MCF 10A (cell line): ENCODE results near the gene JSRP1. TPM values are rescaled to one million over a fixed set of nuclear protein-coding genes. Genes with fewer than 3 reads are reported as not detected.

Experiments used
- BruUV-seq: library from RNA; stranded (reverse); fragments of 400-500 nt; replicated peaks from 2 replicates; lab custom pipeline; 2021; lab: Mats Ljungman, UMichigan
- CTCF ChIA-PET: fragments of 300-600 bp; sonication (Branson Sonifier 250); formaldehyde crosslinking; extraction: SDS; loops from one replicate; lab custom pipeline; 2021; ENCODE audit warnings: antibody characterized with exemption, inconsistent platforms; lab: Yijun Ruan, JAX
- POLR2A ChIA-PET: fragments of 300-600, 350-650 bp; sonication (Branson Sonifier 250); formaldehyde crosslinking; extraction: SDS; loops from one replicate; lab custom pipeline; 2020; ENCODE audit warnings: antibody characterized with exemption, inconsistent platforms; lab: Yijun Ruan, JAX
- DNase-seq: peaks from one replicate; pipeline ENCODE4 v3.0.0-alpha.2; 2018; ENCODE audit not compliant: unreplicated experiment
- H3K27ac Mint-ChIP-seq: one replicate; pipeline ENCODE4 v1.8.0; 2022; ENCODE audit warnings: mild to moderate bottlenecking, low read depth, mixed read lengths; ENCODE audit not compliant: unreplicated experiment
- H3K27me3 Mint-ChIP-seq: one replicate; pipeline ENCODE4 v1.8.0; 2022; ENCODE audit warnings: mixed read lengths; ENCODE audit not compliant: insufficient read depth, unreplicated experiment
- H3K36me3 Mint-ChIP-seq: one replicate; pipeline ENCODE4 v1.8.0; 2022; ENCODE audit warnings: mild to moderate bottlenecking, moderate library complexity, mixed read lengths; ENCODE audit not compliant: insufficient read depth, unreplicated experiment
- H3K4me1 Mint-ChIP-seq: one replicate; pipeline ENCODE4 v1.8.0; 2022; ENCODE audit warnings: mixed read lengths; ENCODE audit not compliant: insufficient read depth, unreplicated experiment
- H3K4me3 Mint-ChIP-seq: one replicate; pipeline ENCODE4 v1.8.0; 2022; ENCODE audit warnings: mild to moderate bottlenecking, moderate library complexity, mixed read lengths; ENCODE audit not compliant: unreplicated experiment
- H3K9me3 Mint-ChIP-seq: one replicate; pipeline ENCODE4 v1.8.0; 2022; ENCODE audit warnings: mixed read lengths; ENCODE audit not compliant: unreplicated experiment
- intact Hi-C: fragments of 100-400 bp; cut with micrococcal nuclease; formaldehyde crosslinking; loops from 2 replicates; pipeline ENCODE4 v1.14.1; 2022
- total RNA-seq: library from RNA; stranded (reverse); gene quantifications from 2 replicates; pipeline ENCODE4 v1.2.3, GENCODE V29; 2022
- TF ChIP-seq, protein P1 (sequence below): fragments of 200-600 bp; IDR thresholded peaks from one replicate; pipeline ENCODE4 v1.8.0; 2022; ENCODE audit warnings: antibody characterized with exemption, mild to moderate bottlenecking; ENCODE audit not compliant: unreplicated experiment

Gene JSRP1
- total RNA-seq, 1 experiment from 2014 or later, result 0.37 TPM

- DNase-seq, result peak; percentile 64
- peaks cover 6% of the 10 kb centered on the region for H3K36me3 Mint-ChIP-seq
- BruUV-seq, result no TSS peak
- H3K4me1 Mint-ChIP-seq, result peaks cover 6% of the 10 kb centered on the region
- H3K27me3 Mint-ChIP-seq, result no peaks in the 10 kb centered on the region
- no peak overlapping the region for H3K4me3 Mint-ChIP-seq
- ChIA-PET POLR2A (interaction anchor here (1.1 to 3.7 kb wide), 6 partner anchors 9 to 96 kb away, joined by 3 to 32 read pairs (median 5); partner anchors contain the start of gene DOT1L), CTCF (interaction anchor here (0.6 kb wide), 1 partner anchor 166 kb away, joined by 5 read pairs; no protein-coding TSS in a partner anchor)
- intact Hi-C loops, result no loop called here
- no peaks in the 10 kb centered on the region for H3K9me3 Mint-ChIP-seq
- TF ChIP-seq, protein P1, sequence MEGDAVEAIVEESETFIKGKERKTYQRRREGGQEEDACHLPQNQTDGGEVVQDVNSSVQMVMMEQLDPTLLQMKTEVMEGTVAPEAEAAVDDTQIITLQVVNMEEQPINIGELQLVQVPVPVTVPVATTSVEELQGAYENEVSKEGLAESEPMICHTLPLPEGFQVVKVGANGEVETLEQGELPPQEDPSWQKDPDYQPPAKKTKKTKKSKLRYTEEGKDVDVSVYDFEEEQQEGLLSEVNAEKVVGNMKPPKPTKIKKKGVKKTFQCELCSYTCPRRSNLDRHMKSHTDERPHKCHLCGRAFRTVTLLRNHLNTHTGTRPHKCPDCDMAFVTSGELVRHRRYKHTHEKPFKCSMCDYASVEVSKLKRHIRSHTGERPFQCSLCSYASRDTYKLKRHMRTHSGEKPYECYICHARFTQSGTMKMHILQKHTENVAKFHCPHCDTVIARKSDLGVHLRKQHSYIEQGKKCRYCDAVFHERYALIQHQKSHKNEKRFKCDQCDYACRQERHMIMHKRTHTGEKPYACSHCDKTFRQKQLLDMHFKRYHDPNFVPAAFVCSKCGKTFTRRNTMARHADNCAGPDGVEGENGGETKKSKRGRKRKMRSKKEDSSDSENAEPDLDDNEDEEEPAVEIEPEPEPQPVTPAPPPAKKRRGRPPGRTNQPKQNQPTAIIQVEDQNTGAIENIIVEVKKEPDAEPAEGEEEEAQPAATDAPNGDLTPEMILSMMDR, result no peak
- H3K27ac Mint-ChIP-seq, result no peak overlapping the region
Measured at GRCh38 chr19:2259336-2259735, 3.1 kb upstream of the JSRP1 start.

DNA sequence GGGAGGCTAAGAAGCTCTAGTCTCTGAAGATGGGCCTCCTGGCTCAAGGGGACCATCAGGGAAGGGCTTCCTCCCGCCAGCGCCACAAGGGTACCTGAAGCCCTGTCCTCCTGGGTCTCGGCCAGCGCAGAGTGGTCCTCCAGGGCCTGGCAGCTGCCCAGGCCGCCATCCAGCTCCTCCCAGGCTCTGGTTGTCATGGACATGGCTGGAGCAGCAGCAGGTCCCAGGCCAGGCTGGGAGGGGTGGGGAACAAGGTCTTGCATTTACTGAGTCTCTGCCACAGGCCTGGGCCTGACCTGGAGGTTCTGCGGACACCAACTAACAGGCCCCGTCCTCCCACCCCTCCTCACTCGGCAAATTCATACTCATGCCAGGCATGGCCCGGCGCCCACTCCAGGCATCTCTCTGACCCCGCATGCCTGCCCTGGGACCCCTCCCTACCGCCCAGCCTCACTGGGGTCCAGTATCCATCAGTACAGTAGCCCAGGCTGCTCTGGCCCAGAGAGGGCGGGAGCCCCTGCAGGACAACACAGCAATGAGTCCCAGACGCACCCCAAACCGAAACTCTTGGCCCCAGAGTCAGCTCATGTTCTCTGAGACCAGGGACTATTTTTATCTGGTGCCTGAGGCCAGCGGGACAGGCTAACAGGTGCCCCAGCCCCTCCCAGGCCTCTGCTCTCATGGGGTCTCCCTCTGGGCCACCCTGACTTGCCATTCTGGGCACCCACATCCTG is 938 bp downstream of the JSRP1 start:
- CTCF ChIA-PET, result no interaction called here
- Mint-ChIP-seq H3K4me1 (peaks cover 4% of the 10 kb centered on the region), H3K27me3 (no peaks in the 10 kb centered on the region), H3K4me3 (no peak overlapping the region), H3K27ac (no peak overlapping the region), H3K9me3 (no peaks in the 10 kb centered on the region), H3K36me3 (peaks cover 2% of the 10 kb centered on the region)
- DNase-seq, result no peak
- no TSS peak for BruUV-seq
- TF ChIP-seq, protein P1, result no peak
- POLR2A ChIA-PET, result interaction anchor here (0.9 to 1.2 kb wide), 2 partner anchors 16 kb away, joined by 3 read pairs; no protein-coding TSS in a partner anchor
- intact Hi-C loops, result no loop called here

DNA sequence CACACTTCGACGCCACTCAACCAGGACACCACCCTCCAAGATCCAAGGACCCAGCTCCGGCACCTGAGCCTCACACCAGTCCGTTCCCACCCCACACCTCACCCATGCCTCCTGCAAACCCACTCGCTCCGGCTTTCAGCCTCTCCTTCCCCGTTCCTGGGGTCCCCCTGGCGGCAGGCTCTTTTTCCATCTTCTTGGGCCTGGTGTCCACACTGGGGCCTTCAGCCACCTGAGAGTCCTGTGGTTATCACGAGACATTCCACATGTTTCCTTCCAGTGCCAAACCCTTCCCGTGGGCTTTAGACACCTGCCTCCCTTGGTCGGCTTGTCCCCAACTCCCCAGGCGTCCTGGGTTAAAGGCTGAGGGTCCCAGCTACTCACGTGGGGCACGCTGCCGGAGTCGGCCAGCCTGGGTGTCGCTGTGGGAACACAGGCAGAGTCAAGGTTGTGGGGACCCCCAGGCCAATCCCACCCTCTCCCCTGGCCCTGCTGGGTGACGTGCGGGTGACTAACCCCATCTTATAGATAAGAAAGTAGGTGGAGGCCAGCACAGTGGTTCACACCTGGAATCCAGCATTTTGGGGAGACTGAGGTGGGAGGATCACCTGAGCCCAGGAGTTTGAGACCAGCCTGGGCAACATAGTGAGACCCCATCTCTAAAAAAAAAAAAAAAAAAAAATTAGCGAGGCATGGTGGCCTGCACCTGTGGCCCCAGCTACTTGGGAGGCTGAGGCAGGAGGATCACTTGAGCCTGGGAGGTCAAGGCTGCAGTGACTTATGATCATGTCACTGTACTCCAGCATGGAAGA is 1.9 kb downstream of the JSRP1 start:
- intact Hi-C loops, result no loop called here
- ChIA-PET CTCF (no interaction called here), POLR2A (interaction anchor here (0.9 to 1.2 kb wide), 2 partner anchors 15 to 17 kb away, joined by 3 read pairs; no protein-coding TSS in a partner anchor)
- Mint-ChIP-seq H3K4me1 (no peaks in the 10 kb centered on the region), H3K27me3 (no peaks in the 10 kb centered on the region), H3K9me3 (no peaks in the 10 kb centered on the region), H3K27ac (no peak overlapping the region), H3K4me3 (no peak overlapping the region), H3K36me3 (peaks cover 12% of the 10 kb centered on the region)
- TF ChIP-seq, protein P1, result no peak
- no TSS peak for BruUV-seq
- no peak for DNase-seq
